Measurements from ENCODE around the gene RNU1-3.
"Not testable (repeated sequence)": the region's sequence is repeated elsewhere in the genome, so short reads cannot be mapped to it uniquely, and the experiment has no call there.

The RNU1-3 gene

DNA sequence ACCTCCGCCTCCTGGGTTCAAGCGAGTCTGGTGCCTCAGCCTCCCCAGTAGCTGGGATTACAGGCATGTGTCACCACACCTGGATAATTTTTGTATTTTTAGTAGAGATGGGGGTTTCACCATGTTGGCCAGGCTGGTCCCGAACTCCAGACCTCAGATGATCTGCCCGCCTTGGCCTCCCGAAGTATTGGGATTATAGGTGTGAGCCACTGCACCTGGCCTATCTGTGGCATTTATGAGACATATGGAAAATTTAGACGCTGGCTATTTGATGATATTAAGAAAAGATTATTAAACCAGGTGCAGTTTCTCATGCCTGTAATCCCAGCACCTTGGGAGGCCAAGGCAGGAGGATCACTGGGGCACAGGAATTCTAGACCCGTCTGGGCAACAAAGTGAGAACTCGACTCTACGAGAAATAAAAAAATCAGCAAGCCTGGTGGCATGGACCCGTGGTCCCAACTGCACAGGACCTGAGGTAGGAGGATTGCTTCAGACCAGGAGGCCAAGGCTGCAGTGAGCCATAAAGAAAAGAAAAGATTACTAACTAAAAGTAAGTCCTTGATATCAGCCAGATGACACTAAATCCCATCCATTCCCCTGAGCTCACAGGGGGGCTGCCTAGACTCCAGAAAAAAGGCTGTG is 30.1 kb downstream of the RNU1-3 start:
- FAIRE-seq = not testable (repeated sequence)

DNA sequence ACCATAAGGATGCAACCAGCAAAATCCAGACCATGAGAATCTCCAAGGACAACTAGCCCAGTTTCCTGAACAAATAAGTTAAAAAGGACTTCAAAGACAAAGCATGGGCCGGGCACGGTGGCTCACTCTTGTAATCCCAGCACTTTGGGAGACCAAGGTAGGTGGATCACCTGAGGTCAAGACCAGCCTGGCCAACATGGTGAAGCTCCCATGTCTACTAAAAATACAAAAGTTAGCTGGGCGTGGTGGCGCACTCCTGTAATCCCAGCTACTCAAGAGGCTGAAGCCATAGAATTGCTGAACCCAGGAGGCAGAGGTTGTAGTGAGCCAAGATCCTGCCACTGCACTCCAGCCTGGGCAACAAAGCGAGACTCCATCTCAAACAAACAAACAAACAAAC is 30.8 kb downstream of the RNU1-3 start:
- FAIRE-seq = not testable (repeated sequence)

DNA sequence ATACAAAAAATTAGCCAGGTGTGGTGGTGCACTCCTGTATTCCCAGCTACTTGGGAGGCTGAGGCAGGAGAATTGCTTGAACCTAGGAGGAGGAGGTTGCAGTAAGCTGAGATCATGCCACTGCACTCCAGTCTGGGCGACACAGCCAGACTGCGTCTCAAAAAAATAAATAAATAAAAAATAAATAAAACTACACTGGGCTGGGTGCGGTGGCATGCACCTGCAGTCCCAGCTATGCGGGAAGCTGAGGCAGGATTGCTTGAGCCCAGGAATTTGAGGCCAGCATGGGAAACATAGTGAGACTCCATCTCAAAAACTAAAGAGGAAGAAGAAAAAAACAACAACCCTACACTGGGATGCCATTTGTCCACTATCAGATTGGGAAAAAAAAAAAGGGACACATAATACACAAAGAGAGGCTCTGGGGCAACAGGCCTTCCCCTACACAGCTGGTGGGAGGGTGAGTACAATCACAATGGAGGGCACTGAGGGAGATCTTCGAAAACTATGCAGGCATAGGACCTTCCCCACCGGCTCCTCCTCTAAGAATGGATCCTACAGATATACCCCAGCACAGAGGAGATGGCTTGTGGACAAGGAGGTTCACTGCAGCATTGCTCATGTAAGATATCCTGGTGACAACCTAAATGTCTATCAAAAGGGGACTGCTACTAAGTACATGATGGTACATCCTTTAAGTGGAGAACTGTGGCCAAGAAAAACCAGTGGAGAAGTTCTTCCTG is 33.0 kb downstream of the RNU1-3 start:
- FAIRE-seq = not testable (repeated sequence)

DNA sequence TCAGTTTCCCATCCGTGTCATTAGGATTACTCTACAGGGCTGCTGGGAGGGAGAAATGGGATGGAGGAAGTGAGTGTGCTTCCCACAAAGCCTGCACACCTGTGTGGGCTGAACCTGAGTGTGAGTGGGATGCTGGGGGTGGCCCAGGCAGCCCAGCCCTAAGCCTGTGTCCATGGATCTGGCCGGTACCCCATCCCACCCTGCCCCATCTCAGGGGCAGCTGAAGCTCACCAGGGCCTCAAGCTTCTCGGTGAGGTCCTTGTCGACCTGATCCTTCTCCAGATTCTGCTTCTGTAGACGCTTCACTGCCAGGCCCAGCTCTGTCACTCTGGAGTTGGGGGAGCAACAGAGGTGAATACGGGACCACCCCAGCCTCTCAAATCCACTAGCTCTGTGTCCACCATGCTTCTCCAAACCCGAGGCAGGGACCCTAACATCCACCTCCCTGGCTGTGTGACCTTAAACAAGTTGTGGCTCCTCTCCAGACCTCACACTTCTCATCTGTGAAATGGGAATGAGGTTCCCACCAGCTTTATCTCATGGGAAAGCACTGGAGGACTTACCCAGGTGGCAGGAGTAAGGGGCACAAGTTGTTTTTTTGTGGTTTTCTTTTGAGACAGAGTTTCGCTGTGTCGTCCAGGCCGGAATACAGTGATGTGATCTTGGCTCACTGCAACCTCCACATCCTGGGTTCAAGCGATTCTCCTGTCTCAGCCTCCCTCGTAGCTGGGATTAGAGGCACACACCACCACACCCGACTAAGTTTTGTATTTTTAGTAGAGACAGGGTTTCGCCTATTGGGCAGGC is 34.5 kb downstream of the RNU1-3 start:
- FAIRE-seq = not testable (repeated sequence)

DNA sequence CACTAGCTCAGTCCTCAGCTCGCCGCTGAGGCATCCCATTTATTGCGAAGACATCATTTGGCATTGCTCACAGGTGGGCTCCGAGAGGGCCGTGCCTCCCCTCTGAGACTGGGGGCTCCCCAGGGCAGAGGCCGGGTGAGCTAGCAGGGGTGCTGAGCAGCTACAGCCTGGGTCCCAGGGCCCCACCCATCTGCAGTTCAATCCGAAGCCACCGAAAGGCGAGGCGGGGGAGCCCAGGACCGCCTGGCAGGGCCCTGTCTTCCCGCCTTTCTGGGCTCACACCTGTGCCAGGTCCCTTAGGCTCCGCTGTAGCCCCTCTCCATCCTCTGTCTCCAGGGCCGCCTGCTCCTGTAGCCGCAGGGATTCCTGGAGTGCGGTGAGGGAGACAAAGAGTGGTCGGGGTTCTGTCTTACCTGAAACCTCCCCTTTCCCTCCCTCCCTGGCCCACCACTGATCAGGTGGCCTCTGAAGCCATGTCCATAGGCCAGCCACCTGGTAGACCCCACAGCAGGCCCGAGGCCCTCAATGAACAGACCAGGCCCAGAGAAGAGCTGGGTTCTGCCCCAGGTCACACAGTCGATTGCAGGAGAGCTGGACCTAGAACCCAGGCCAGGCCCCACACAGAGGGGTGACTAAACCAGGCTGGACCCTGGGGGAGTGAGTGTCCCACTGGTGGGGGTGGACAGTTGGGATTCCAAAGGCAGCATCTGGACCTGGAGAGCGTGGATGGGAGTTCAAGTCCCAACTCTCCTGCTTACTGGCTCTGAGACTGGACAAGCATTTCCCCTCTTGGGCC is 35.3 kb downstream of the RNU1-3 start:
- FAIRE-seq = no peak

DNA sequence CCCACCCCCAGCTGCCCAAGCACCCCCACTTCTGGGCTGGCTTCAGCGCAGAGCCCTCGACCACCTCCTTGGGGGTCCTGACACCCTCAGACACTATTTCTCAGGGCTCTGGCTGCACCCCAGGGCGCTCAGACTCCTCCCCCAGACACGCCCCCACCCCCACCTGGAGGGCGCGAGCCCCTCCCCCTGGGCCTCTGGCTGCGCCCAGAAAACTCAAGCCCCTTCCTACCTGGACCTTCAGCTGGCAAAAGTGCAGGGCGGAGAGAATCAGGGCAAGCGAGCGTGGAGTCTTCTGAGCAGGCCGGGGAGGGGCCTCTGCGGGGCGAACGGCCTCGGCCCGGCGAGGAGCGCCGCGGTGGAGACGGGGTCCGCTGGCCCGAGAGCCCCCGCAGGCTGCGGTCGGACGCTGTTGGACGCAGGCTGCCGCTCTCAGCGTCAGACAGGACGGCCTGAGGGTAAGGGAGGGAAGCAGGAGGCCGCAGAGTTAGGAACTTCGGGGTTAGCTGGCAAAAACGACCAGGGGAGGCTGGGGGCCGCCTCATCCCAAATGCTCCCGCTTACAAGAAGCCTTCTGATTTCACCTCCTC is 36.0 kb downstream of the RNU1-3 start:
- FAIRE-seq = no peak

DNA sequence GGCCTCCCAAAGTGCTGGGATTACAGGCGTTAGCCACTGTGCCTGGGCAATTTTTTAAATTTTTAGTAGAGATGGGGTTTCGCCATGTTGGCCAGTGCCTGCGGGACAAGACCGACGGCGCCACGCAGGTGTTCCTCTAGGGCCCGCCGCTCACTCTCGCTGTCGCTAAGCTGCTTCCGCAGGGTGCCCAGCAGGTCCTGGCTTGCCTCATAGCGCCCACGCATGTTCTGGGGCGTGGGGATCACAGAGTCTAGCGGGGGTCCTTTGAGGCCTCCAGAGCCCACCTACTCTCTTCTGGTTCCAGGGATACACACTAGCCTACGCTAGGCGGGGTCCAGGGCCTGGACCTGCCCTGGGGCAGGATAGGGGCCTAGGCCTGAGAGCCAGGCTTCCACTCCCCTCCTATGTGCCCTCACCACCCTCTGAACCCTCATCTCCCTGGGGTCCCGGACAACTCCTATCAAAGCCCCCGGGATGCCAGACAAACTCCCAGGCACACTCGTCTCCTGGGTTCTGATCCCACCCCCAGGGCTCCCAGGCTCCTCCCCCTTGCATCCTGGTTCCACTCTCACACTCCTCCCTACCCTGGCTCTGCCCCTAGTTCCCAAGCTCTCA is 36.7 kb downstream of the RNU1-3 start:
- FAIRE-seq = not testable (repeated sequence)

DNA sequence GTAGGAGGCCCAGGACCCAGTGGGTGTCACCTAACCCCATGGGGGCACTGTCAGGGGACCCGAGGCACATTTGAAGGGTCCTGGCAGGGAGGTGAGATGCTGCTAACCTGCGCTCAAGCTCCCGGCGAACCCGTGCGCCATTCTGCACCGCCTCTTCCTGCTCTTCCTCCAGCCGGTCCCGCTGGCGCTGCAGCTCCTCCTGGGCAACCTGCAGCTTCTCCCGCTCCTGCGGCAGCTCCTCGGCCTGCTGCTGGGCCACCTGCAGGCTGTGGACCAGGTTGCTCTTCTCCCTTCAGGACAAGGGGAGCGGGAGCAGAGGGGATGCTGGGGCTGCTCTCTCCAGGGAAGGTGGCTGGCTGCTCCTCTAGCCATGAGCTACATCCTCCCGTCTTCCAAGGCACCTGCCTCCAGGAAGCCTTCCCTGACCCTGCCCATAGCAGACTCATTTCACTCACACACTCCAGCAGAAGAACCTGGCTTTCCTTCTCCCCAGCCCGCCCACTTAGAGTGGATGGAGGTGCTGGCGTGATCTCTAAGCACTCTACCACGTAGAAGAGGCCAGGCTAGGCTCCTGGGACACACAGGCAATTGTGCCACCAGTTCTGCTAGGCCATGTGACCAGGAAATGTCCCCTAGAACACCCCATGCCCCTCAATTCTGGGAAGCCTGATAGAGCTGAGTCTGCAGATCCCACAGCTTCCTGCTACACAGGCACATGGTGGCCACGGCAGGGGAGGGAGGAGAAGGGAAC is 38.2 kb downstream of the RNU1-3 start:
- no peak for FAIRE-seq

DNA sequence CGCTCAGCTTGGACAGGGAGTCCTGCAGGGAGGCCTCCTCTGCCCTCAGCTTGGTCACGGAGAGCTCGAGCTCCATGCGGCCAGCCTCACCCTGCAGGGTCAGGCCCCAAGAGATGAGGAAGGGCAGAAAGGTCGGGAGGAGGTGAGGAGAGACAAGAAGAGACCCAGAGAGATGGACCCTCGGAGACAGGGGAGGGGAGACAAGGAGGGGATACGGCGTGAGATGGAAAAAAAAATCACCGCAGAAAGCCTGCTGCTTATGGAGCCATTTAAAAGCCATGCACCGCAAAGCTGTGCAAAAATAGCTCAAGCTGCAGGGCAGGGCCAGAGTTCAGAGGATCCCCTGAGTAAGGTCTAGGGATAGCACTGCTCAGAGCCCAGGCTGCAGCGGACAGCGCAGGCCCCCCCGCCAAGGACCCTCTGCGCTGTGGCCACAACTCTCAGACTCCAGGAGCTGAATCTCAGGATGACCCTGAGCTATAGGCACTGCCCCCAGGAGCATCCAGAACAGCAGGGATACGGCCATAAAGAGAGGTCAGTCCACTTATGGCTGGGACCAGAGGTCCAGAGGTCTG is 40.3 kb downstream of the RNU1-3 start:
- not testable (repeated sequence) for FAIRE-seq

DNA sequence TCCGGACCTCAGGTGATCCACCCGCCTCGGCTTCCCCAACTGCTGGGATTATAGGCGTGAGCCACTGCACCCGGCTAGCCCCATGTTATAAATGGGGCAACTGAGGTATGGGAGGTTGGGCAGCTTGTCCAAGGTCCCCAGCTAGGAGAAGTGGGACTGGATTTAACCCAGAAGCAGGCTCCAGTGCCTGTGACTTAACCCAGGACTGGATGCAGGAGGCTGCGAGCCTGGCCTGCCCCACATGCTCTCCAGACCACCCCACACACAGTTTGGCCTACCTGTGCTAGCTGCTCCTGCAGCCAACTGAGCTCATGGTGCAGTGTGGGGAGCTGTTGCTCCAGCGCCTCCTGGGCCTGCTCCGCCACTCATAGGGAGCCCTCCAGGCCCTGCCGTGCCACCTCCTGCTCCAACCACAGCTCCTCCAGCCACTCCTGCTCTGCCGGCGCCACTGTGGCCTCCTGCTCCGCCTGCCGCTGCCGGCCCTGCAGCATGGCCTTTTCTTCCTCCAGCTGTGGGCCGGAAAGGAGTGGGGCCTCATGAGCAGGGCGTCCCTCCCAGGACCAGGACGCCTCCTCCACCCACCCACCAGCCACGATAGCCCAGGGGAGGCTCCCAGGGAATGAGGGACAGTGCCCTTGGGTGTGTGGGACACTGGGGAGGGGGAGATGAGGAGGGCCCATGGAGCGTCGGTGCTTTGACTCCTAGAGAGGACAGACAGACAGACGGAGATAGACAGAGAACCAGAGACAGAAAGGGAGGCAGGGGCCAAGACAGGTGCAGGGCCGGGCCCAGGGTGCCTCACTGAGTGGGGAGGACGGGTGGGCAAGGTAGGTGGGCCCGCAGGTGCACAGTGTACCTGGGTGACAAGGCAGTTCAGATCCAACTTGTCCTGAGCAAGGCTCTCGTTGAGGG is 41.0 kb downstream of the RNU1-3 start:
- no peak for FAIRE-seq

DNA sequence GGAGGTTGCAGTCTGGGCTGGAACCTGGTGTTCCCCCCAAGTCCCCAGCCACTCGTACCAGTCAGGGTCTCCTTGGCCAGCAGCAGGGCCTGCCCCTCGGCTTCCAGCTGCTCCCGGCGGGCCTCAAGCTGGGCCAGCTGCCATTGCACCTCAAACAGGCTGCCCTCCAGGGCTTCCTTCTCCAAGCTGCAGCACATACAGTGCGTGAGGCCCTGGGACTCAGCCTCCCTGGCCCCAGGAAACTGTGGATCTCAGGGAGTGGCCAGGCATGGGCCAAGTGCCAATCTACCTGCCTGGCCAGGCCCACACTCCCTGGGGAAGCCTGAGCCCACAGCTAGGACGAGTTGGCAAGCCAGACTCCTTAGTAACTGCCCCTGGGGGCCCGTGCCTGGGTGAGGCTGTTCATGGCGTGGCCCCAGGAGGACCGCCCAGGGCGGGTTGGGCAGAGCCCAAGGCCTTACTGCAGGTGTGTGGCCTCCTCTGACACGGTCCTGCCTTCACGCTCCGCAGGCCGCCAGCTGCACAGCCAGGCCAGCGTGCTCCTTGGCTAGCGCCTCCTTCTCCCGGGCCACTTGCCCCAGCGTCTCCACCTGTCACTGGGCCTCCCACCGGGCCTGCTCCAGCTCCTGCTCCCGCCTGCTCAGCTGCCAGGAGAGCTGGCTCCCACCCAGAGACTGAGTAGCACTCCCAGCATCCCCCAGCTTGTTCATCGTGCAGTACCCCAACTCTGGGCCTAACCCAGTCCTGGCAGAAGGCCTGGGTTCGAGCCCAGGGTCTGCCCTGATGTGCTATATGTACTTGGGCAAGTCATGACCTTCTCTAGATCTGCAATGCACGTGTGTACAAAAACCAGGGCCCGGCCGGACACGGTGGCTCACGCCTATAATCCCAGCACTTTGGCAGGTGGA is 42.7 kb downstream of the RNU1-3 start:
- FAIRE-seq = not testable (repeated sequence)

DNA sequence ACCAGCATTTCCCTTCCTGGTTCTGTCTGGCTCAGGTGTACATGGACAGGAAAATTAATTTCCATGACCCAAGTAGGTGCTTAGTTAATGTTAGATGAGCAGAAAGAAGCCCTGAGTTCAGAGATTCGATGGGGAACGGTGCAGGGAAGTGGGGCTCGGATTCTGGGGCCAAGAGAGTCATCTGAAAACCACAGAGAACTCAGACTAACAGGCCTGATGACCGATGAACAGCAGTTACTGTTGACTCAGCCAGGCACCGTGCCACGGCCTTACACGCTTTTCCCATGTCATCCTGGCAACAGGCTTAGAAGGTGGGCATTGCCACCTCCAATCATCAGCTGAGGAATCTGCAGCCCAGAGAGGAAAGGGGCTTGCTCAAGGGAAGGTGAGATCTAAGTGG is 43.4 kb downstream of the RNU1-3 start:
- not testable (repeated sequence) for FAIRE-seq

DNA sequence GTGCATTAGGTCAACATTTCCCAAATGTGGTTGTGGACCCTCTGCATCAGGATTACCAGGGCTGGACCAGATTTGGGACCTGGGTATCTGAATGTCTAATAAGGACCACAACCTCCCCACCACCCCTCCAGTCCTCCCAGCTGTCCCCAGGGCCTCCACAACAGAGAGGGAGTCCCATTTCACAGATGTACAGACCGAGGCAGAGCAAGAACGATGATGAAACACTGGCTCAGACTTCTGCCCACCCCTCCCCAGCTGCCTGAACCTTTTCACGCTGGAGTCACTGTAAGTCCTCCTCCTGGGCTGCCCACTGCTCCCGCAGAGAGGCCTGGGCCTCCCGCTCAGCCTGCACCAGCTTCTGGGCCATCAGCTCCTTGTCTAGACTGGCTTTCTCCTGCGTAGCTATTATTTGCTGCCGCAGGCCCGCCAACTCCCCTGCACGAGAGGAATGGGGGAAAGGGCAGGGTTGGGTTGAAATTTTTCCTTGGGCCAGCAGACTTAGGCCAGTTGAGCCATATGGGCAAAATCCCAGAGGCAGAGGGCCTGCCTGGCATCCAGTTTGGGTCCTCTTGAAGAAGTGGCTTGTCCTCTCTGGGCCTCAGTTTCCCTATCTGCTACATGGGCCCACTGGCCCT is 45.0 kb downstream of the RNU1-3 start:
- FAIRE-seq = not testable (repeated sequence)

DNA sequence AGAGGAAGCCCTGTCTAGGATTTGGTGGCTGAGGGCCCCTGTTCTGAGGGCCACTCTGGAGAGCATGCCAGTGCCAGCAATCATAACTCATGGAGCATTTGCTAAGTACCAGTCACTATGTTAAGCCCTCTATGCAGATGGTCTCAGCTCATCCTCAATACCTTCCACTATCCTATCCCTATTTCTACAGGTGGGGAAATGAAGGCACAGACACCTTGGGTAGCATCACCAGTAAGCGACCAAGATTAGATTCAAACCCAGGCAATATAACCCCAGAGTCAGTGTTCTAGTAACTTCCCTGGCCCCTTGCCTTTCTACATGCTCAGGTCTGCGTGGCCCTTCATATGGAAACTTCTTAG is 45.5 kb downstream of the RNU1-3 start:
- FAIRE-seq = no peak

DNA sequence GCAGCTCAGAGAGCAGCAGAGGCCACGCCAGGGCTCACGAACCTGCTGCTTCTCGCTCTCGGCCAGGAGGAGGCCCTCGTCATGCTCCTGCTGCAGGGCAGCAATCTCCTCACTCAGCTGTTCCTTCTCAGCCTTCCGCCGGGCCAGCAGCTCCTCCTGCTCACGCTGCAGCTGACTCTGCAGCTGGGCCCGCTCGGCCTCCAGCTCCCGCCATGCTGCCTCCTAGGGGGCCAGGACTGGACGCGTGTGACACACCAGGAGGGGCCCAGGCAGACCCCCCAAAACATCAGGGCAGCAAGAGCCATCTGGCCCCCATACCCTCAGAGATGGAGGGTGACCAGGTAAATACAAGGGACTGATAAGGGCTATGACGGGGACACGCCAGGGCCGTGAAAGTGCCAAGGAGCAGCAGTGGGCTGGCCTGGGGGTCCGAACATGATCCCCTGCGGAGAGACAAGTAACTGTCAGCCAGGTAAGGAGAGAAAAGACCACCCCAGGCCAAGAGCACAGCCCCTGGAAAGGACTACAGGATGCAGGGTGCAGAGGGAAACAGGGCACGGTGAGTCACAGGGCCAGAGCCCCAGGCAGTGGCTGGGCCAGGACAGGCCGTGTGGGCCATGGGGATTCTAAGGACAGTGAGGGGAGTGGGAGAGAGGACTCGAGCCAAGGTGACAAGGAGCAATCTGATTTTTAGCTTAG is 46.8 kb downstream of the RNU1-3 start:
- not testable (repeated sequence) for FAIRE-seq

DNA sequence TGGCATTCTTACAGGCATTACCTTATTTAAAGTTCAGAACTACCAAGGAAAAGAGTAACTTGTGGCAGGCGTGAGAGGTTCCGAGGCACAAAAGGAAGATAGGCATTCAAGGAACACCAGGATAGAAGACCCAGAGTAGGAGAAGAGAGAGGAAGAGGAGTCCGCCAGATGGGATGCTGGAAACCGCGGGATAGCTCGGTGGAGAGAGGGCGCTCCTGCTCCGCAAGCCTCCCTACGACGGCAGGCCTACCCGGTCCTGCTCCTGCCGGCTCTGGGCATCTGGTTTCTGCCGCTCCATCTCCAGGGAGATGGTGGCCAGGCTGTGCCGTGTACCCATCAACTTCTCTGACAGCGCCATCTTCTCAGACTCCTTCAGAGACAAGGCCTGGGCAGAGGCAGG is 48.0 kb downstream of the RNU1-3 start:
- no peak for FAIRE-seq

Measured in colon (tissue), 2 donors.